Measurements from ENCODE around the gene CAPZB.

- TF ChIP-seq GATA2 (IDR thresholded peaks at IDR 0.05; ENCODE audit: low read depth, low read length) (no peak), GATA3 (IDR thresholded peaks at IDR 0.05; ENCODE audit: low read depth, low read length) (no peak)
Measured at GRCh38 chr1:19441048-19441780, 44.1 kb downstream of the CAPZB start.
